ENCODE measurements around the gene C1orf87. TPM values are rescaled to one million over a fixed set of nuclear protein-coding genes. Genes with fewer than 3 reads are reported as not detected.
A peak's percentile ranks its signal among the peaks of the same experiment; 100 is the strongest.

C1orf87 gene
- polyA plus RNA-seq, 1 of the 3 experiments (the other 2 are of a cell fraction): not detected

- TF ChIP-seq CTCF (IDR thresholded peaks at IDR 0.05) (no peak), POLR2AphosphoS5 (IDR thresholded peaks at IDR 0.05; ENCODE audit: low read depth, low read length) (no peak), FOSL2 (IDR thresholded peaks at IDR 0.05; ENCODE audit: borderline replicate concordance, low read depth) (no peak), SMC3 (IDR thresholded peaks at IDR 0.05; ENCODE audit: low read depth, low read length) (no peak), MEF2A (IDR thresholded peaks at IDR 0.05; ENCODE audit: borderline replicate concordance, low read depth) (no peak), ELF1 (IDR thresholded peaks at IDR 0.05) (no peak), TAF1 (IDR thresholded peaks at IDR 0.05; ENCODE audit: borderline replicate concordance, low read depth, low read length) (no peak)
Observed at GRCh38 chr1:59992040-59992820, 81.3 kb downstream of the C1orf87 start (continued).

GRCh38 chr1:59990470-59990869, 83.1 kb downstream of the C1orf87 start:
- peak; percentile 63 for DNase-seq
- no peak overlapping the region for H3K9ac ChIP-seq
- H3K36me3 ChIP-seq (replicated peaks in 1 of 2; ENCODE audit: control insufficient read depth in 1 of 2, insufficient read depth in 2 of 2, low read length in 1 of 2): no peaks in the 10 kb centered on the region
- POLR2A ChIA-PET: interaction anchor here (1.6 kb wide), 1 partner anchor 62 kb away, joined by 4 read pairs; no protein-coding TSS in a partner anchor
- H3K4me3 ChIP-seq (ENCODE audit: low read depth in 2 of 2, low read length in 1 of 2): no peak overlapping the region
- no peaks in the 10 kb centered on the region for H3K27me3 ChIP-seq (ENCODE audit: insufficient read depth)
- CTCF ChIA-PET: interaction anchor here (0.9 to 6.7 kb wide), 6 partner anchors 10 to 290 kb away, joined by 3 to 41 read pairs (median 4); no protein-coding TSS in a partner anchor
- no peaks in the 10 kb centered on the region for H3K9me3 ChIP-seq
- H3K27ac ChIP-seq (ENCODE audit: low read depth in 2 of 2, low read length in 1 of 2): peak overlapping the region in 1 of 2 experiments; percentile 17; a peak in 2 of 4 replicates
- H3K4me1 ChIP-seq (ENCODE audit: control insufficient read depth in 1 of 2, insufficient read depth in 2 of 2, low read depth in 1 of 2, low read length in 1 of 2): peaks cover 7% of the 10 kb centered on the region in 2 experiments; a peak in 2 of 4 replicates
- 50% methylated on average over 9 of the region's 9 CpGs for WGBS (ENCODE audit: low lambda C conversion rate)
- no peaks in the 10 kb centered on the region for H3K79me2 ChIP-seq (ENCODE audit: insufficient read depth)
- TF ChIP-seq TCF12 (IDR thresholded peaks at IDR 0.05) (peak; percentile 30; the same call in 1 of the 2 replicates), EP300 (IDR thresholded peaks at IDR 0.05; ENCODE audit: borderline replicate concordance in 1 of 2, low read depth in 1 of 2, low read length in 1 of 2) (peak in 1 of 2 experiments; percentile 79; a peak in 2 of 4 replicates), NRF1 (IDR thresholded peaks at IDR 0.05; ENCODE audit: low read depth, low read length) (no peak), REST (IDR thresholded peaks at IDR 0.05; ENCODE audit: low read depth, low read length) (no peak), FOXJ3 (CRISPR knock-in tag; IDR thresholded peaks at IDR 0.05) (peak; percentile 76), RFX5 (IDR thresholded peaks at IDR 0.05; ENCODE audit: low read length) (no peak), CHD2 (IDR thresholded peaks at IDR 0.05; ENCODE audit: low read length, partially characterized antibody) (peak; percentile 31), GATA2 (CRISPR knock-in tag; IDR thresholded peaks at IDR 0.05) (peak; percentile 98), CTCF (IDR thresholded peaks at IDR 0.05) (no peak), MXI1 (IDR thresholded peaks at IDR 0.05; ENCODE audit: low read depth, low read length) (peak; percentile 37; the same call in 1 of the 2 replicates), EZH2phosphoT487 (IDR thresholded peaks at IDR 0.05; ENCODE audit: borderline replicate concordance, low read depth) (no peak), JUND (IDR thresholded peaks at IDR 0.05) (no peak), RCOR1 (IDR thresholded peaks at IDR 0.05; ENCODE audit: low read length) (peak; percentile 81)
- H4K20me1 ChIP-seq (ENCODE audit: insufficient read depth): no peaks in the 10 kb centered on the region
- no peak overlapping the region for H3K4me2 ChIP-seq
- no peaks in the 10 kb centered on the region for H3K9me2 ChIP-seq
- no peak overlapping the region for H2AFZ ChIP-seq (ENCODE audit: low read depth)
- peaks cover 4% of the 10 kb centered on the region for H3F3A ChIP-seq (replicated peaks; ENCODE audit: insufficient read depth)

All from SK-N-SH (cell line).